Cerebellar nuclear complex (tissue), 1 donor: ENCODE measurements around the gene MSANTD1.
A peak's percentile ranks its signal among the peaks of the same experiment; 100 is the strongest.

Experiments used
- DNase-seq, 2 experiments: peaks; one replicate each; lab custom pipeline; 2025; lab: John Stamatoyannopoulos, UW

MSANTD1 gene

GRCh38 chr4:3263876-3264193, 14.9 kb downstream of the MSANTD1 start:
- no peak for DNase-seq

- DNase-seq: no peak
Measured at GRCh38 chr4:3266076-3266475, 17.1 kb downstream of the MSANTD1 start.

DNA sequence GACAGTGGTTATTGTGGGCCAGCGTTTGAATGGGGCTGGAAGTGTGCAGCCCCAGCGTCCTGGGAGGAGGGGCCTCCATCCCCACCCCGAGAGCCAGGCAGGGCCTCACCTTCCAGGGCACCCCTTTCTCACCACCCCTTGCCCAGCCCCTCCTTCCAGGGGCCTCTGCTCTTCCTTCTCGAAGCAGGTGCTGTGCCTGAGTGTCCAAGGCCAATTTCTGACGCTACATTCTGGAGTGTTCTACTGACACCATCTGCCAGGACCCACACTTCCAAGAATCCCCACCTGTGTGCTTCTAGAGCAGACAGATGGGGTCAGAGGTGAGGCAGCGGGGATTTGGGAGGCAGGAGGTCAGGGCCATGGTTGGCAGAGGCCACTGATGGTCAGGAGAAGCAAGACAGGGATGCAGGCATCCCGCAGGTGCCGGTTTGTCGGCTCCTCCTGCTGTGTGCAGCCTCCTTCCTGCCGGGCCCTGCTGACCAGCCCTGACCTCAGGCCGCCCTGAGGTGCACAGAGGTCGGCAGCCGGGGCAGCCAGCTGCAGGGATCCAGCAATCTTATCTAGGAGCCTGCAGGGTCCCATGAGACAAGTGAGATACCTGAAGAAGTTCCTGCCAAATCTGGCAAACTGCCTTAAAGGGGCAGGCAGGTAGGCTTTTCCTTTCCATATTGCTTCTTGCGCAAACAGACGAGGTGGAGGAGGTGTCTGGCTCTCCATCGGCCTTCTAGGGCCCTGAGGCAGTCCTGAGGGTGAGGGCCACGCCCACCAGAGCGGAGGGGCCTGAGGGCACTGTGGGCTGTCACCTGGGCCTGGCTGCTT, 18.8 kb downstream of the MSANTD1 start:
- no peak for DNase-seq

- no peak for DNase-seq
Measured at GRCh38 chr4:3268395-3269104, 19.6 kb downstream of the MSANTD1 start.

- DNase-seq: no peak
Measured at GRCh38 chr4:3269105-3269927, 20.4 kb downstream of the MSANTD1 start.

DNA sequence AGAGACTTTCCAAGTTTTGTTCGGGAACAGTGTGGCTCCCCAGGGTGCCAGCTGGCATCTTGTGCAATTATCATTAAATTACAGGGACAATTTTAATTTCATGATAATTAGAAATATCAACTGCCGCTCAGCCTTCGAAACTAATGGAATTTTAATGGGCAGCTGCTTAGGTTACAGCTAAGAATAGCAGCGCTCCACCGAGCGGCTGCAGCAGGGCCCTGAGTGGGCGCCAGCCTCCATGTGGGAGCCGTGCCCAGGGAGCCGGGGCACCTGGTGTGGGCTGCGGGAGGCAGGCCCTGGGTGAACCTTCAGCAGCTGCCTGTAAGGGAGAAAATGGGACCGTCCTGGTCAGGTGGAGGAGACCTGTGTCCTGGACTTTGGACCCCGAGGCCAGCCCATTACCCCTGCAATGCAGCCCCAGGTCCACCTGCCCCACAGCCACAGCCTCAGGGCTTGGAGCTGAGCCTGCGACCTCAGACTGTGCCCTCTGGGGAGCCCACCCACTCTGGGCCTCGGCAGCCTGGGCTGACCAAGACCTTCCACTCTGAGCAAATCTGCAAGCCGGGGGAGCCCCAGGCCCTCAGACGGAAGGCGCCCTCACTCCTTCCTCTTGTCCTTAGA, 21.1 kb downstream of the MSANTD1 start:
- no peak for DNase-seq

- no peak for DNase-seq
Measured at GRCh38 chr4:3271131-3271530, 22.2 kb downstream of the MSANTD1 start.

GRCh38 chr4:3276986-3277385, 28.0 kb downstream of the MSANTD1 start:
- DNase-seq: peak in 1 of 2 experiments; percentile 50

DNA sequence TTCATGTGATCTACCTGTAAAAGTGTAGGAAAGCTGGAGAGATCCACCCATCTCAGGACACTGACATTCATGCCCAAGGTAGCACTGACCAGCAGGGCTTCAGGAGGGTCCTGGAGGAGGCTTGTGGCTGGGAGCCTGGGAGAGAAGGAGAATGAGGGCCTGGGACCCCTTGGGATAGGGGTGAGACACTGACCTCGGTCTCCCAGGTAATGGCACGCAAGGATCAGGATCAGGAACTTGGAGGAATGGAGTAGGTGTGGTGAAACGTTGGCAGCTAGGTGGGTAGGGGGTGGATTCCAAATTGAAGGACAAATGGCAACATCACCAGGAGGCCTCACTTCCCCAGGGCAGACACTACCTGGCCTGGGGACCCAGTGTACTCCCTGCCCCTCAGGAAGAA, 31.5 kb downstream of the MSANTD1 start:
- no peak for DNase-seq

DNA sequence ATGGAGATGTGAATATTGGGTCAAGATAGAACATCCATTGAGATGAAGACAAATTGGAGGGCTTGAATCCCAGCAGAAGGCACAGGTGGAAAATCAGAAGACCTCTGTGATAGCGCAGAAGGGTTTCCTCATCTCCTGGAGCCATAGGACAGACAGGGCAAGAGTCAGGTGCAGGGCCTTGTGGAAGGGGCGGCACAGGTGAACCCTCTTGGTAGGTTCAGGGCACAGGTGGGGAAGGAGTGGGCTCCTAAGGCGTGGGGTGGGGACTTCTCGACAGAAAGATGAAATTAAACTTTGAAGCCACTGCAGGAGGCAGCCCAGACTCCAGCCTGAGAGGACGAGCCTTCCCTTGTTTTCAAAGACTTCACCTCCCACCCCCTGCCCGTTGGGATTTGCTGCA, 34.5 kb downstream of the MSANTD1 start:
- no peak for DNase-seq

- peak; percentile 52 to 87 for DNase-seq
Measured at GRCh38 chr4:3283916-3284315, 35.0 kb downstream of the MSANTD1 start.

- no peak for DNase-seq
Measured at GRCh38 chr4:3284734-3285557, 36.0 kb downstream of the MSANTD1 start.

GRCh38 chr4:3285558-3286334, 36.8 kb downstream of the MSANTD1 start:
- DNase-seq: no peak

GRCh38 chr4:3286335-3287175, 37.6 kb downstream of the MSANTD1 start:
- no peak for DNase-seq

DNA sequence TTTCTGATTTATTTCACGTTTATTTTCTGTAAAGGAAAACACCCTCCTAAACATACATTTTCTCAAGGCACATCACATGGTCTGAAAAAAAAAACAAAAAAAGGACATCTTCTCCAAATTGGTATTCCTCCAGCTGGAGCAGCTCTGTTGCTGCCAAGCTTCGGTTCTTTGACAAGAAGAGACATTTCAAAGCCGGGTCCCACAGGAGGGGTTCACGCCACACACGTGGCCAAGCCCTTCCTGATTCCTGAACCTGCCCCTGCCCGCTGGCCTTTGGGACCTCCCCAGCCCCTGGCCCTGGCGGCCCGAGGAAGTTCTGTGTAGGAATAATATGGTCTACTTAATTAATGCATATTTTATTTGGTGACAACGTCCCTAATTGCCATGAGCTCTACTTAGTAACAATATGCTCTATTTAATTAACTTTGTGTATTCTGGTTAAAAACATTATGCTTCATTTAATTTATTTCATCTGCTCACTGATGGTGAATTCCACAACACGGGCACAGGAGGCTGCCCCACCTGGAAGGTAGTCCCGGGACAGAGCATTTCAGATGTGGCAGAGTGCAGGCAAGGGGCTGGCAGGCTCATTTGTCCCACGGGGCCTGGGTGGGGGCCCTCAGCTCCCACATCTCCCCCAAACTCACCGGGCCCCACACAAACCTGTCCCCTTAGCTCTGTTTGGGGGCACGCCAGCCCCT, 38.5 kb downstream of the MSANTD1 start:
- no peak for DNase-seq

- no peak for DNase-seq
Measured at GRCh38 chr4:3287972-3288570, 39.1 kb downstream of the MSANTD1 start.

DNA sequence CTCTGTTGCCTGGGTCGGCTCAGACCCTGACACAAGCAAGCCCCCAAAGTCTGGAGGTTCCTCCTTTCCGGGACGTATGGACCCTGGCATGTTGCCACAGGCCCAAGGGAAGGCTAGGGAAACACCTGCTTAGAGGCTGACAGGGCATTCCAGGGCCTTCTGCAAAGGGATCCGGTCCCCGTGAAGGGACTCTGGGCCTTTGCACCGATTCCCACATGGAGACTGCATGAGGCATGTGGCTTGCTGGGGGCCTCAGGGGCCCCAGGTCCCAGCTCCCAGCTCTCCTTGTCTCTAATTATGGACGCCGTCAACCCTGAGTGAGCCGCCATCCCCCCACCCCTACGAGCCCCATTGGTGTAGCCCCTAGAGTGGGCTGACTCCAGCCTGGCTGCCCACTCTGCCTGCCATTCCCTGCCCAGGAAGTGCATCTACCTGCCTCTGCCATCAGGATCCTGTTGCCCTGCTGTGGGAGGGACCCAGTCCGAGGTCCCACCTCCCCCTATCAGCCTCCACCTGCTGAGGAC, 39.7 kb downstream of the MSANTD1 start:
- DNase-seq: no peak

- DNase-seq: no peak
Measured at GRCh38 chr4:3290476-3290875, 41.5 kb downstream of the MSANTD1 start.
